Endothelial cell of umbilical vein (primary cell): ENCODE measurements around the gene AGMAT. TPM values are rescaled to one million over a fixed set of nuclear protein-coding genes. Genes with fewer than 3 reads are reported as not detected.

ENCODE experiments used
- Bru-seq: library from RNA; stranded (reverse); fragments of 400-500 nt; gene quantifications from one replicate; lab custom pipeline; 2021; lab: Mats Ljungman, UMichigan
- BruChase-seq, 2 experiments: library from RNA; stranded (reverse); fragments of 400-500 nt; gene quantifications; one replicate each; lab custom pipeline; 2021; lab: Mats Ljungman, UMichigan
- BruUV-seq: library from RNA; stranded (reverse); fragments of 400-500 nt; replicated peaks from 2 replicates; lab custom pipeline; 2021; lab: Mats Ljungman, UMichigan
- CTCF ChIA-PET: fragments of 300-600, 350-600 bp; sonication (Branson Sonifier 250); formaldehyde crosslinking; loops from one replicate; lab custom pipeline; 2021; ENCODE audit warnings: antibody characterized with exemption, inconsistent platforms; lab: Charles Lee
- POLR2A ChIA-PET: fragments of 300-600, 350-600 bp; sonication (Branson Sonifier 250); formaldehyde crosslinking; loops from one replicate; lab custom pipeline; 2021; ENCODE audit warnings: antibody characterized with exemption, inconsistent platforms; lab: Charles Lee
- DNase-seq: peaks from one replicate; pipeline ENCODE4 v3.0.0-alpha.2; 2011; ENCODE audit warnings: low read depth, low spot score
- FAIRE-seq: peaks from 2 replicates; lab custom pipeline; 2011; peaks lifted over from hg19 to GRCh38; lab: Jason Lieb, UNC
- H2AFZ ChIP-seq: 2 replicates; pipeline ENCODE4 v1.6.0; 2012; ENCODE audit warnings: low read depth, low read length, control low read depth, inconsistent platforms
- H3K27ac ChIP-seq: 2 replicates; pipeline ENCODE4 v1.5.1; 2011; ENCODE audit warnings: low read depth, mild to moderate bottlenecking, control low read depth, low read length, moderate library complexity; ENCODE audit not compliant: insufficient read depth
- H3K27me3 ChIP-seq, 2 experiments: 2 replicates each; pipeline versions ENCODE4 v1.6.0 to v1.6.1; 2011; ENCODE audit warnings: low read length in 2 of 2, mixed read lengths in 1 of 2; ENCODE audit not compliant: control insufficient read depth in 2 of 2, insufficient read depth in 2 of 2
- H3K36me3 ChIP-seq, 2 experiments: 2 replicates in 1 of 2; 3 replicates in 1 of 2; pipeline ENCODE4 v1.5.1; 2011; ENCODE audit warnings: low read length in 2 of 2, mild to moderate bottlenecking in 1 of 2, moderate library complexity in 1 of 2; ENCODE audit not compliant: control insufficient read depth in 2 of 2, insufficient read depth in 2 of 2; ENCODE audit errors: extremely low read depth in 1 of 2
- H3K4me1 ChIP-seq: 3 replicates; pipeline ENCODE4 v1.5.1; 2011; ENCODE audit warnings: mild to moderate bottlenecking, low read length; ENCODE audit not compliant: control insufficient read depth, insufficient read depth; ENCODE audit errors: extremely low read depth
- H3K4me2 ChIP-seq: 2 replicates; pipeline ENCODE4 v1.6.1; 2011; ENCODE audit warnings: low read length, control low read depth, mixed read lengths; ENCODE audit not compliant: insufficient read depth
- H3K4me3 ChIP-seq, 3 experiments: fragments of 200-600 bp in 1 of 3; sonication (generic), shearing (Covaris generic) in 1 of 3; replicated peaks in 1 of 3; 2 replicates each; pipeline ENCODE4 v1.5.1; 2011 to 2016; ENCODE audit warnings: control low read depth in 3 of 3, low read length in 3 of 3, mild to moderate bottlenecking in 2 of 3, inconsistent platforms in 1 of 3, low read depth in 1 of 3, moderate library complexity in 1 of 3; ENCODE audit not compliant: insufficient read depth in 1 of 3
- H3K79me2 ChIP-seq: 2 replicates; pipeline ENCODE4 v1.6.0; 2012; ENCODE audit warnings: low read length, inconsistent platforms; ENCODE audit not compliant: control insufficient read depth, insufficient read depth
- H3K9ac ChIP-seq: replicated peaks from 2 replicates; pipeline ENCODE3; 2011; ENCODE audit warnings: low read length, control low read depth; ENCODE audit not compliant: insufficient read depth; ENCODE audit errors: extremely low read depth
- H3K9me1 ChIP-seq: replicated peaks from 3 replicates; pipeline ENCODE4 v1.6.0; 2011; ENCODE audit warnings: mild to moderate bottlenecking, low read length; ENCODE audit not compliant: control insufficient read depth, insufficient read depth; ENCODE audit errors: extremely low read depth
- H3K9me3 ChIP-seq: replicated peaks from 2 replicates; pipeline ENCODE4 v1.5.1; 2012; ENCODE audit warnings: low read length, inconsistent platforms; ENCODE audit not compliant: control insufficient read depth, insufficient read depth
- H4K20me1 ChIP-seq: replicated peaks from 2 replicates; pipeline ENCODE3; 2011; ENCODE audit warnings: mild to moderate bottlenecking, low read length; ENCODE audit not compliant: control insufficient read depth, insufficient read depth; ENCODE audit errors: extremely low read depth
- JUN ChIP-seq: IDR thresholded peaks from 2 replicates; pipeline ENCODE4 v1.6.1; 2011; ENCODE audit warnings: borderline replicate concordance, low read depth; ENCODE audit not compliant: insufficient read length, insufficient read depth
- dilution Hi-C: fragments of 300-500 bp; cut with MboI; formaldehyde crosslinking; loops from one replicate; pipeline ENCODE4 v1.15.0; 2019; ENCODE audit warnings: low sequenced_read_pairs; ENCODE audit not compliant: extremely low pct_ligation_motif_present
- intact Hi-C: fragments of 100-400 bp; cut with micrococcal nuclease; formaldehyde crosslinking; loops from one replicate; pipeline ENCODE4 v1.10.0; 2022
- long read RNA-seq: library from polyadenylated mRNA; stranded (forward); transcript quantifications from one replicate; pipeline ENCODE4 v2.0.0, GENCODE V29; 2021
- polyA minus RNA-seq, 3 experiments: library from RNA; depleted of rRNA, polyadenylated mRNA; stranded (reverse); fragments of >200 nt; gene quantifications; 1 replicate in 1 of 3; 2 replicates in 2 of 3; pipeline ENCODE4 v1.2.3, GENCODE V29; 2011
- polyA plus RNA-seq, 4 experiments: library from polyadenylated mRNA; depleted of rRNA in 3 of 4; stranded (reverse) in 3 of 4; unstranded in 1 of 4; fragments of >200 nt; gene quantifications; 2 replicates each; pipeline versions ENCODE4 v1.2.1 to v1.2.3, GENCODE V29; 2011 to 2012; ENCODE audit warnings: missing spikeins in 1 of 4
- total RNA-seq: library from RNA; stranded (reverse); gene quantifications from 2 replicates; pipeline ENCODE4 v1.2.3, GENCODE V29; 2021
- TF ChIP-seq, protein P1 (sequence below), 2 donors: IDR thresholded peaks; 1 replicate in 1 of 2; 2 replicates in 1 of 2; pipeline ENCODE4 v1.5.1; 2011; ENCODE audit warnings: low read length in 2 of 2, mild to moderate bottlenecking in 2 of 2, moderate library complexity in 2 of 2, control low read depth in 1 of 2, inconsistent platforms in 1 of 2, low read depth in 1 of 2; ENCODE audit not compliant: insufficient read depth in 1 of 2; ENCODE audit errors: extremely low read depth in 1 of 2

Gene AGMAT
- total RNA-seq: 1.1 and 1.9 TPM in 2 replicates
- 0.22 and 0.39 TPM in 2 replicates for polyA plus RNA-seq
- 0.44 and 0.48 TPM in 2 replicates for polyA plus RNA-seq (2011; cell fraction: cytosol; rRNA removed)
- polyA plus RNA-seq (2011; cell fraction: nucleus; rRNA removed): 0.14 and 0.41 TPM in 2 replicates
- polyA plus RNA-seq (2012): 0.72 and 1.3 TPM in 2 replicates
- polyA minus RNA-seq: 0.51 and 0.58 TPM in 2 replicates
- polyA minus RNA-seq (2011; cell fraction: cytosol; rRNA and poly(A)+ RNA removed): 17.4 TPM
- polyA minus RNA-seq (2011; cell fraction: nucleus; rRNA and poly(A)+ RNA removed): 0.34 TPM in 1 of 2 replicates, not detected in the other
- percentile 29 among the genes with signal in this experiment for Bru-seq, nascent RNA
- BruChase-seq, experiment 1, labeled RNA remaining after a 6-hour chase: percentile 20 among the genes with signal in this experiment
- BruChase-seq, experiment 2, labeled RNA remaining after a 2-hour chase: percentile 13 among the genes with signal in this experiment
- long read RNA-seq, transcript AGMAT-201 (7 exons, 2,500 nt): major isoform, 6 of 6 reads
- long read RNA-seq, partial matches to known transcripts: 0 of 6 reads
- long read RNA-seq, other reads (novel, unspliced or antisense): 0 of 6 reads

DNA sequence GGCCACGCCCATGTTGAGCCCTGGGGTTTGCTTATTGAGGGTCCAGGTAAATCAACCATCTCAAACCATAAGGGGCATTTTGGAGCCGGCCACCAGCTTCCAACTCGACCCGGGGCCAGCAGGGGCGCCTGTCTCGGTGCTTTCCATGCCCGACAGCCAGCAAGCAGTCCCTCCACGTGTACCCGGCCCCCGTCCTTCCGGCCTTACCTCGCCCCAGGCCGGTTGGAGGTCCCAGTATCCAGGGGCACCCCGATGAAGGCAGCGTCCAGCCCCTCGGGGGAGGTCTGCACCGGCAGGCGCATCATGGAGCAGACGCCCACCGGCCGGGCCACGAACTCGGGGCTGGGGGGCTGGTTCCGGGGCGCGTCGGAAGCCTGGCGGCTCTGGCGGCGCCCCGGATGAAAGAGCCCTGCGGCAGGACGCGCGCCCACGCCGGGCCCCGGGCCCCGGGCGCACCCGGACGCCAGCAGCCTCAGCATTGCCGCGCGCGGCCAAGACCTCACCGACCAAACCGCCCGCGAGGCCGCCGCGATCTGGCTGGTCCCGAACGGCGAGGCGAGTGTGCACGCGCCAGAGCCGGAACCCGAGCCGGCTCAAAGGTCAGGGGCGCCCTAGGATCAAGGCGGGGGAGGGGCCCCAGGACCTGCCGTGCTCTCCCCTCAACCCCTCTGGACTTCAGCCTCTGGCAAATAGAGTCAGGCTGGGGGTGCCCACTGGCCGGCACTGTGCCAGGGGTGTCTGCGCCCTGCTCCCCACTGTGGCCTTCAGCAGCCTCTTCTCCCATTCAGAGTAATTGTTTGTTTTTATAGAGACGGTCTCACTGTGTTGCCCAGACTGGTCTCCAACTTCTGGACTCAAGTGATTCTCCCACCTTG, at the start of gene AGMAT:
AGMAT (minus strand) TSS at position 563 of the 875 bp plus-strand sequence; CDS start at position 479, 84 bp downstream.
- Histone ChIP-seq H2AFZ (peak within 1 kb of the TSS; percentile 92), H4K20me1 (no peaks in the 10 kb centered on the region), H3K27ac (no peak within 1 kb of the TSS), H3K9ac (peak within 1 kb of the TSS; percentile 13), H3K79me2 (no peaks in the 10 kb centered on the region), H3K4me2 (peak within 1 kb of the TSS; percentile 63), H3K9me3 (no peaks in the 10 kb centered on the region), H3K27me3 (no peaks in the 10 kb centered on the region), H3K9me1 (no peaks in the 10 kb centered on the region), H3K4me3 (peak within 1 kb of the TSS; percentile 8 to 34 (median 10)), H3K36me3 (no peaks in the 10 kb centered on the region), H3K4me1 (peaks cover 3% of the 10 kb centered on the region)
- peak; percentile 16 for DNase-seq
- POLR2A ChIA-PET: no interaction called here
- CTCF ChIA-PET: interaction anchor here (0.6 to 1.0 kb wide), 4 partner anchors 10 to 19 kb away, joined by 3 read pairs; no protein-coding TSS in a partner anchor
- dilution Hi-C loops (no loop called here), intact Hi-C loops (loop anchor here (2.0 kb wide), 1 partner anchor 32 kb away; the partner anchor contains the start of gene DDI2)
- peak; percentile 18 for FAIRE-seq
- BruUV-seq: no TSS peak
- TF ChIP-seq, protein P1, sequence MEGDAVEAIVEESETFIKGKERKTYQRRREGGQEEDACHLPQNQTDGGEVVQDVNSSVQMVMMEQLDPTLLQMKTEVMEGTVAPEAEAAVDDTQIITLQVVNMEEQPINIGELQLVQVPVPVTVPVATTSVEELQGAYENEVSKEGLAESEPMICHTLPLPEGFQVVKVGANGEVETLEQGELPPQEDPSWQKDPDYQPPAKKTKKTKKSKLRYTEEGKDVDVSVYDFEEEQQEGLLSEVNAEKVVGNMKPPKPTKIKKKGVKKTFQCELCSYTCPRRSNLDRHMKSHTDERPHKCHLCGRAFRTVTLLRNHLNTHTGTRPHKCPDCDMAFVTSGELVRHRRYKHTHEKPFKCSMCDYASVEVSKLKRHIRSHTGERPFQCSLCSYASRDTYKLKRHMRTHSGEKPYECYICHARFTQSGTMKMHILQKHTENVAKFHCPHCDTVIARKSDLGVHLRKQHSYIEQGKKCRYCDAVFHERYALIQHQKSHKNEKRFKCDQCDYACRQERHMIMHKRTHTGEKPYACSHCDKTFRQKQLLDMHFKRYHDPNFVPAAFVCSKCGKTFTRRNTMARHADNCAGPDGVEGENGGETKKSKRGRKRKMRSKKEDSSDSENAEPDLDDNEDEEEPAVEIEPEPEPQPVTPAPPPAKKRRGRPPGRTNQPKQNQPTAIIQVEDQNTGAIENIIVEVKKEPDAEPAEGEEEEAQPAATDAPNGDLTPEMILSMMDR (IDR thresholded peaks at IDR 0.05; ENCODE audit: extremely low read depth in 1 of 2, insufficient read depth in 1 of 2, low read depth in 1 of 2, low read length in 2 of 2): peak; percentile 25 to 51
- TF ChIP-seq JUN: no peak
